Measurements from ENCODE around the gene METTL24. TPM values are rescaled to one million over a fixed set of nuclear protein-coding genes. Genes with fewer than 3 reads are reported as not detected.

The METTL24 gene, protein sequence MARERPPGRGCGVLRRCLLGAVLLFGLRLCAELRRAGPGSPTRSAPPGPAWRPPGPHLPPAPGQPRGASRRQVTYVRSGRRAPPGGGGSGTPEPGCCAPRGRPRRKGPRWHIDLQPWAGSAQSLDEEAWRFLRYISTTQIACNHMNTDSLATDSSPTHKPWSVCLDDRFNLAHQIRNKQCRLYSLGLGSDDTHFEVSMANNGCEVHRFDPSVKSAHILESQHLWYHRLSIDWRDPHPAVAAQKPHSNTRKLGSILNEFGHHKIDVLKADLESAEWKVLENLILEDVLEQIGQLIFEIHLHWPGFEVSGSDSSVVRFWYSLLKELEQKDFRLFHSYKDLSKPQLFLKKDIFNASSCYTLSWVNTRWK
- not detected in 2 replicates for total RNA-seq

DNA sequence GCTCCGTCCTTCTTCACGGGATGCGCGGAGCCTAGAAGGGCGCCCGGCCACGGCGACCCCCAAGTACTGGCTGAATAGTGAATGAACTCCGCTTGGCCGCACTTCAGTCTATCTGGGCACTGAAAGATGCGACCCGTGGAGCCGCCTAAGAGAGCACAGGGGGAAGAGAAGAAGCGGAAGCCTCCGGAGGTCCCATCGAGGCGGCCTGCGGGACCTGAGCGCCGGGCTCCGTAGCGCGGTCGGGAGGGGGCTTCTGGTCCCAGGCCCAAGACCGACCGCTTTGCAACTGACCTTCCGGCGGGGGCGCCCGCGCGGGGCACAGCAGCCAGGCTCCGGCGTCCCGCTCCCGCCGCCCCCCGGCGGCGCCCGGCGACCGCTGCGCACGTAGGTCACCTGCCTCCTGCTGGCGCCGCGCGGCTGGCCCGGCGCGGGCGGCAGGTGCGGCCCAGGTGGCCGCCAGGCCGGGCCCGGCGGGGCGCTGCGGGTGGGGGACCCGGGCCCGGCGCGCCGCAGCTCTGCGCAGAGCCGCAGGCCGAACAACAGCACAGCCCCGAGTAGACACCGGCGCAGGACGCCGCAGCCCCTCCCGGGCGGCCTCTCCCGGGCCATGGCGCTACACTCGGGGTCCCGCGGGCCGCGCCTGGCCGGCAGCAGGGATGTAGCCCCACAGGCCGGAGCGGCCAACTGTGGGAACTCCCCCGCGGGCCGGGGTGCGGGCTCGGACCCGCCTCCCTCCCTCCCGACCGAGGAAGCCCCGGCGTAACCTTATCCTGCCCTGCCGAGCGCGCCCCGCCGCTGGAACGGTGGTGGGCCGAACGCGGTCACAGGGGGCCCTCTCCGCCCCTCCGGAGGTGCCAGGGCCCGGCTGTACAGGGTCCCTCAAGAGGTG, at the start of gene METTL24:
TSS of gene METTL24 (minus strand) at position 686 of the 889 bp plus-strand sequence. CDS start at position 609, 77 bp downstream.

Other genes starting within 250 kb of the METTL24 start
- 8.2 and 15.5 TPM in 2 replicates for gene WASF1, start 178.7 kb downstream of the METTL24 start, total RNA-seq
- 17.4 and 26.2 TPM in 2 replicates for gene CDC40, start 177.9 kb downstream of the METTL24 start, total RNA-seq
- 0.07 TPM in 1 of 2 replicates, not detected in the other for gene DDO, start 57.2 kb upstream of the METTL24 start, total RNA-seq
- gene SLC22A16, start 118.3 kb upstream of the METTL24 start, total RNA-seq, result not detected in 2 replicates